ENCODE results near the gene APRT. TPM values are rescaled to one million over a fixed set of nuclear protein-coding genes. Genes with fewer than 3 reads are reported as not detected.

APRT gene
- total and polyA plus RNA-seq, 10 of the 15 experiments (the other 5 are each of a cell fraction or from before 2014, with no cell fraction given): 30.6 to 495 (median 166) TPM

- SMC1A ChIA-PET (ENCODE audit: uncharacterized antibody, unreplicated experiment): no interaction called here
- DNase-seq (ENCODE audit: low read depth, low spot score): no peak
- Histone ChIP-seq H4K20me1 (ENCODE audit: control insufficient read depth, insufficient read depth) (no peaks in the 10 kb centered on the region; the same call in none of the 2 replicates), H3K79me2 (ENCODE audit: control insufficient read depth, insufficient read depth, low read length) (peaks cover 31% of the 10 kb centered on the region), H3K36me3 (ENCODE audit: control insufficient read depth in 2 of 2, insufficient read depth in 2 of 2, low read length in 1 of 2) (peaks cover 3 to 6% of the 10 kb centered on the region in 2 experiments; a peak in 3 of 4 replicates), H3K4me2 (ENCODE audit: control insufficient read depth, insufficient read depth) (no peak overlapping the region), H3K27me3 (replicated peaks in 1 of 2; ENCODE audit: control insufficient read depth in 2 of 2, insufficient read depth in 2 of 2, low read length in 1 of 2) (no peaks in the 10 kb centered on the region), H3K4me1 (ENCODE audit: control insufficient read depth, insufficient read depth, low read length) (peaks cover 11% of the 10 kb centered on the region), H3K9me3 (replicated peaks; ENCODE audit: control insufficient read depth, insufficient read depth, low read length) (no peaks in the 10 kb centered on the region), H3K4me3 (no peak overlapping the region), H3K27ac (ENCODE audit: control insufficient read depth, insufficient read depth) (no peak overlapping the region), H2AFZ (ENCODE audit: control insufficient read depth, low read depth, low read length) (no peak overlapping the region), H3K9ac (ENCODE audit: control insufficient read depth, insufficient read depth, low read length) (no peak overlapping the region)
- TF ChIP-seq CBX5 (IDR thresholded peaks at IDR 0.05; ENCODE audit: low read depth): no peak
- no peak for TF ChIP-seq TARDBP (IDR thresholded peaks at IDR 0.05; ENCODE audit: borderline replicate concordance)
- no peak for TF ChIP-seq SMAD5 (IDR thresholded peaks at IDR 0.05; ENCODE audit: low read depth)
- TF ChIP-seq, protein P1, sequence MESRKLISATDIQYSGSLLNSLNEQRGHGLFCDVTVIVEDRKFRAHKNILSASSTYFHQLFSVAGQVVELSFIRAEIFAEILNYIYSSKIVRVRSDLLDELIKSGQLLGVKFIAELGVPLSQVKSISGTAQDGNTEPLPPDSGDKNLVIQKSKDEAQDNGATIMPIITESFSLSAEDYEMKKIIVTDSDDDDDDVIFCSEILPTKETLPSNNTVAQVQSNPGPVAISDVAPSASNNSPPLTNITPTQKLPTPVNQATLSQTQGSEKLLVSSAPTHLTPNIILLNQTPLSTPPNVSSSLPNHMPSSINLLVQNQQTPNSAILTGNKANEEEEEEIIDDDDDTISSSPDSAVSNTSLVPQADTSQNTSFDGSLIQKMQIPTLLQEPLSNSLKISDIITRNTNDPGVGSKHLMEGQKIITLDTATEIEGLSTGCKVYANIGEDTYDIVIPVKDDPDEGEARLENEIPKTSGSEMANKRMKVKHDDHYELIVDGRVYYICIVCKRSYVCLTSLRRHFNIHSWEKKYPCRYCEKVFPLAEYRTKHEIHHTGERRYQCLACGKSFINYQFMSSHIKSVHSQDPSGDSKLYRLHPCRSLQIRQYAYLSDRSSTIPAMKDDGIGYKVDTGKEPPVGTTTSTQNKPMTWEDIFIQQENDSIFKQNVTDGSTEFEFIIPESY (IDR thresholded peaks at IDR 0.05): no peak
- TF ChIP-seq KLF5 (IDR thresholded peaks at IDR 0.05; ENCODE audit: partially characterized antibody): no peak
- TF ChIP-seq HDAC6 (IDR thresholded peaks at IDR 0.05; ENCODE audit: unreplicated experiment): no peak
- no peak for TF ChIP-seq ZNF274 (IDR thresholded peaks at IDR 0.05; ENCODE audit: insufficient read depth, insufficient read length)
- TF ChIP-seq GABPA (IDR thresholded peaks at IDR 0.05; ENCODE audit: low read depth): no peak
- TF ChIP-seq RAD21 (IDR thresholded peaks at IDR 0.05; ENCODE audit: insufficient read depth, low read depth, low read length): no peak
- TF ChIP-seq CHD1 (IDR thresholded peaks at IDR 0.05; ENCODE audit: low read depth, low read length): no peak
- TF ChIP-seq CREM (IDR thresholded peaks at IDR 0.05; ENCODE audit: low read depth): no peak
- TF ChIP-seq TAF1 (IDR thresholded peaks at IDR 0.05; ENCODE audit: borderline replicate concordance, low read depth, low read length): no peak
- intact Hi-C loops (cut with micrococcal nuclease; ENCODE audit: unreplicated experiment) (no loop called here), in situ Hi-C loops (cut with MboI) (no loop called here)
- RAD21 ChIA-PET (ENCODE audit: unreplicated experiment): no interaction called here
- ATAC-seq: no peak
- POLR2A ChIA-PET: no interaction called here
- 91% methylated on average over 14 of the region's 19 CpGs for WGBS (ENCODE audit: insufficient coverage, insufficient replicate concordance, low lambda C conversion rate, missing lambda C conversion rate)
- BruUV-seq (replicated peaks): no TSS peak
- no peak for FAIRE-seq
- CTCF ChIA-PET: interaction anchor here (1.4 kb wide), 1 partner anchor 27 kb away, joined by 4 read pairs; no protein-coding TSS in a partner anchor
Measured at GRCh38 chr16:88764080-88764479, 47.6 kb downstream of the APRT start.

All from GM12878 (cell line).